Spleen (tissue), 11 donors: ENCODE data around the gene IL1RN. TPM values are rescaled to one million over a fixed set of nuclear protein-coding genes. Genes with fewer than 3 reads are reported as not detected.

Experiments used
- DNase-seq: peaks from one replicate; pipeline ENCODE4 v3.0.0-alpha.2; 2020
- H3K27ac ChIP-seq, 8 donors: fragments of 200-600 bp; sonication (generic) in 7 of 8; 1 replicate in 4 of 8; 2 replicates in 4 of 8; pipeline versions ENCODE4 v1.5.0 to v1.8.0; 2016 to 2021; ENCODE audit warnings: inconsistent platforms in 4 of 8, mild to moderate bottlenecking in 4 of 8, moderate library complexity in 1 of 8
- H3K27me3 ChIP-seq, 7 donors: fragments of 200-600 bp; sonication (generic) in 6 of 7; replicated peaks in 1 of 7; 1 replicate in 4 of 7; 2 replicates in 3 of 7; pipeline versions ENCODE4 v1.5.0 to v1.8.0; 2016 to 2021; ENCODE audit warnings: inconsistent platforms in 3 of 7, mild to moderate bottlenecking in 1 of 7
- H3K36me3 ChIP-seq, 6 donors: fragments of 200-600 bp; sonication (generic) in 5 of 6; 1 replicate in 4 of 6; 2 replicates in 2 of 6; pipeline versions ENCODE4 v1.5.0 to v1.8.0; 2016 to 2021; ENCODE audit warnings: inconsistent platforms in 2 of 6
- H3K4me1 ChIP-seq, 6 donors: fragments of 200-600 bp; sonication (generic) in 5 of 6; 1 replicate in 3 of 6; 2 replicates in 3 of 6; pipeline versions ENCODE4 v1.5.0 to v1.8.0; 2016 to 2021; ENCODE audit warnings: inconsistent platforms in 3 of 6
- H3K4me3 ChIP-seq, 8 donors: fragments of 200-600 bp; sonication (generic) in 7 of 8; 1 replicate in 4 of 8; 2 replicates in 4 of 8; pipeline versions ENCODE4 v1.5.0 to v1.8.0; 2016 to 2021; ENCODE audit warnings: inconsistent platforms in 4 of 8, mild to moderate bottlenecking in 4 of 8, moderate library complexity in 2 of 8
- H3K9me3 ChIP-seq, 8 donors: fragments of 200-600 bp; sonication (generic) in 7 of 8; 1 replicate in 4 of 8; 2 replicates in 4 of 8; pipeline versions ENCODE4 v1.5.0 to v1.8.0; 2016 to 2021; ENCODE audit warnings: inconsistent platforms in 4 of 8
- POLR2A ChIP-seq, 3 donors: fragments of 450-650 bp; IDR thresholded peaks; one replicate each; pipeline ENCODE4 v1.5.1; 2017; ENCODE audit warnings: antibody characterized with exemption in 3 of 3, mild to moderate bottlenecking in 1 of 3
- POLR2AphosphoS5 ChIP-seq, 3 donors: sonication (generic); formaldehyde crosslinking; IDR thresholded peaks; one replicate each; pipeline ENCODE4 v1.5.1; 2017; ENCODE audit warnings: antibody characterized with exemption in 3 of 3
- WGBS, 5 donors: extraction: QIAGEN DNeasy Blood & Tissue Kit in 3 of 5; methylation state at CpG; one replicate each; pipeline versions ENCODE4 v1.1.5 to v1.1.7; 2013 to 2018; 5-methylcytosine and 5-hydroxymethylcytosine counted together
- intact Hi-C: fragments of 100-400 bp; cut with DNase I; formaldehyde crosslinking; loops from one replicate; pipeline ENCODE4 v1.15.0; 2023; ENCODE audit warnings: low total_unique reads
- polyA plus RNA-seq, 3 donors: library from polyadenylated mRNA; stranded (reverse); fragments of 200-250 nt; gene quantifications; one replicate each; pipeline ENCODE4 v1.2.1, GENCODE V29; 2013
- total RNA-seq, 7 donors: library from RNA; depleted of rRNA in 3 of 7; stranded (reverse); fragments of >200 nt in 3 of 7; fragmentation: NEBNext Ultra II Directional in 4 of 7; extraction: Animal tissue kit (Norgen Biotek cat#: 25700) in 4 of 7; gene quantifications; one replicate each; pipeline versions ENCODE4 v1.1.0 to v1.2.1, GENCODE V29; 2016 to 2021
- TF ChIP-seq, protein P1 (sequence below), 11 experiments: fragments of 200-600 bp in 7 of 11; fragments of 450-650 bp in 4 of 11; sonication (generic) in 4 of 11; IDR thresholded peaks in 8 of 11; conservative IDR thresholded peaks in 3 of 11; 1 replicate in 7 of 11; 2 replicates in 4 of 11; pipeline versions ENCODE4 v1.4.0 to v1.8.0; 2016 to 2021; ENCODE audit warnings: antibody characterized with exemption in 11 of 11, inconsistent platforms in 4 of 11, mild to moderate bottlenecking in 1 of 11
- donor health status: healthy with polysubstance abuse.
- donor health status: DM: no; HTN: no; CAD: no; lungs with moderate emphysema.
- donor health status: DM: no; HTN: no; CAD: no.
- donor health status: Bipolar disorder and iron deficiency.
- donor health status: healthy.
- donor health status: DM: no; HTN: no; CAD: no.
- donor health status: DM: yes; HTN: yes; CAD: no.

The IL1RN gene
- total and polyA plus RNA-seq, 10 donors: 1.9 to 53.9 (median 12.0) TPM

DNA sequence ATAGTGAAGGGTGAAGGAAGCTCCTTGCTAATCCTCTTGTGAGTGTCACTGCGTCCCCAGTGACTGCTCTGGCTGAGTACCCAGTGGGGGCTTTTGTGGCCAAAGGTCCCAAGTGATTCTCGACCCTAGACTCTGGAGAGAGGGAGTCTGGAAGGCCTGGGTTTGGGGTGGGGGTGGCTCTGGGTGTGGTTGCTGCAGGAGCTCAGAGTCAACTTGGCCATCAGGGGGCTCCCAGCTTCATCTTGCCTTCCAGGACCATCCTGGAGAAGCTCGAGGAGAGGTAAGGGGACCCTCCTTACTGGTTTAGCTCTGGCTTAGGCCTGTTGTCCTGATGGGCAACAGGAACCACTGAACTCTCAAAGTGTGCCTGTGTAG lies 47.0 kb downstream of the IL1RN start:
- Histone ChIP-seq H3K36me3 (peaks cover 0 to 25% (median 0%) of the 10 kb centered on the region in 6 donors), H3K27ac (peak overlapping the region; percentile 68 to 95 (median 87)), H3K4me3 (peak overlapping the region; percentile 53 to 88 (median 62)), H3K27me3 (no peaks in the 10 kb centered on the region), H3K9me3 (no peaks in the 10 kb centered on the region), H3K4me1 (peaks cover 42 to 100% (median 69%) of the 10 kb centered on the region in 6 donors)
- TF ChIP-seq POLR2A (IDR thresholded peaks at IDR 0.05) (no peak), POLR2AphosphoS5 (IDR thresholded peaks at IDR 0.05) (no peak)
- TF ChIP-seq, protein P1, sequence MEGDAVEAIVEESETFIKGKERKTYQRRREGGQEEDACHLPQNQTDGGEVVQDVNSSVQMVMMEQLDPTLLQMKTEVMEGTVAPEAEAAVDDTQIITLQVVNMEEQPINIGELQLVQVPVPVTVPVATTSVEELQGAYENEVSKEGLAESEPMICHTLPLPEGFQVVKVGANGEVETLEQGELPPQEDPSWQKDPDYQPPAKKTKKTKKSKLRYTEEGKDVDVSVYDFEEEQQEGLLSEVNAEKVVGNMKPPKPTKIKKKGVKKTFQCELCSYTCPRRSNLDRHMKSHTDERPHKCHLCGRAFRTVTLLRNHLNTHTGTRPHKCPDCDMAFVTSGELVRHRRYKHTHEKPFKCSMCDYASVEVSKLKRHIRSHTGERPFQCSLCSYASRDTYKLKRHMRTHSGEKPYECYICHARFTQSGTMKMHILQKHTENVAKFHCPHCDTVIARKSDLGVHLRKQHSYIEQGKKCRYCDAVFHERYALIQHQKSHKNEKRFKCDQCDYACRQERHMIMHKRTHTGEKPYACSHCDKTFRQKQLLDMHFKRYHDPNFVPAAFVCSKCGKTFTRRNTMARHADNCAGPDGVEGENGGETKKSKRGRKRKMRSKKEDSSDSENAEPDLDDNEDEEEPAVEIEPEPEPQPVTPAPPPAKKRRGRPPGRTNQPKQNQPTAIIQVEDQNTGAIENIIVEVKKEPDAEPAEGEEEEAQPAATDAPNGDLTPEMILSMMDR (IDR thresholded peaks at IDR 0.05 in 8 of 11, conservative IDR thresholded peaks at IDR 0.05 in 3 of 11): no peak
- intact Hi-C loops: no loop called here
- WGBS, 5 donors: 3 to 37% (median 22%) methylated on average over 3 of the region's 3 CpGs
- DNase-seq: peak; percentile 79

DNA sequence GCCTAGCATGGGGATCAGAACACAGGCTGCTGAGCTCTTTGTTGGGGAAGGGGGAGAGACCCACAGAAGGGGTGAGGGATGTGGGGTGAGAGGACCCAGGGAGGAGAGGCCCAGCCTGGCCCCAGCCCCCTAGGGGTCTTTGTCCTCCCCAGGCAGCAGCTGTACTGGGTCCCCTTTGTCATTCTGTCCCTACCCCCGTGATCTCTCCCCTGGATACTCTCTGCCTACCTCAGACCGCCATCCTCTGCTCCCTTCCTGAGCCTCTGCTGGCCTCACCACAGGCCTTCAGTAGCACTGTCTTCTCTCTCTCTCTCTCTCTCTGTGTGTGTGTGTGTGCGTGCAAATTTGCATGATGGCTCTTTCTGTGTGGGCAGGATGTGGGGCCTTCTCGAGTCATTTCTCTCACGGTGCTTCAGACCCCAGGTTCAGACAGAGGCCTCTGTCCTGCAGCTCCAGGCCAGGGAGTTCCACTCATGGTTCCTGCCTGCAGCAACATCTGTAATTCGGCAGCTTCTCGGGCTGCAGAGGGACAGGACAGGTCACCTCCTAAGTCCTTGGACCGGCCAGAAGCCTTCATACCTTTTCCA lies 47.7 kb downstream of the IL1RN start:
- Histone ChIP-seq H3K9me3 (no peaks in the 10 kb centered on the region), H3K36me3 (peaks cover 0 to 27% (median 0%) of the 10 kb centered on the region in 6 donors), H3K27me3 (no peaks in the 10 kb centered on the region), H3K4me3 (peak overlapping the region; percentile 53 to 88 (median 62)), H3K27ac (peak overlapping the region; percentile 68 to 95 (median 87)), H3K4me1 (peaks cover 46 to 100% (median 71%) of the 10 kb centered on the region in 6 donors)
- 30 to 44% (median 35%) methylated on average over 8 of the region's 8 CpGs for WGBS, 5 donors
- peak; percentile 86 for DNase-seq
- intact Hi-C loops: no loop called here
- TF ChIP-seq POLR2AphosphoS5 (IDR thresholded peaks at IDR 0.05): peak in 2 of 3 donors; percentile 74 to 95
- peak; percentile 16 to 29 (median 19) for TF ChIP-seq POLR2A (IDR thresholded peaks at IDR 0.05)
- TF ChIP-seq, protein P1 (IDR thresholded peaks at IDR 0.05 in 8 of 11, conservative IDR thresholded peaks at IDR 0.05 in 3 of 11): peak in 1 of 11 experiments; percentile 5

DNA sequence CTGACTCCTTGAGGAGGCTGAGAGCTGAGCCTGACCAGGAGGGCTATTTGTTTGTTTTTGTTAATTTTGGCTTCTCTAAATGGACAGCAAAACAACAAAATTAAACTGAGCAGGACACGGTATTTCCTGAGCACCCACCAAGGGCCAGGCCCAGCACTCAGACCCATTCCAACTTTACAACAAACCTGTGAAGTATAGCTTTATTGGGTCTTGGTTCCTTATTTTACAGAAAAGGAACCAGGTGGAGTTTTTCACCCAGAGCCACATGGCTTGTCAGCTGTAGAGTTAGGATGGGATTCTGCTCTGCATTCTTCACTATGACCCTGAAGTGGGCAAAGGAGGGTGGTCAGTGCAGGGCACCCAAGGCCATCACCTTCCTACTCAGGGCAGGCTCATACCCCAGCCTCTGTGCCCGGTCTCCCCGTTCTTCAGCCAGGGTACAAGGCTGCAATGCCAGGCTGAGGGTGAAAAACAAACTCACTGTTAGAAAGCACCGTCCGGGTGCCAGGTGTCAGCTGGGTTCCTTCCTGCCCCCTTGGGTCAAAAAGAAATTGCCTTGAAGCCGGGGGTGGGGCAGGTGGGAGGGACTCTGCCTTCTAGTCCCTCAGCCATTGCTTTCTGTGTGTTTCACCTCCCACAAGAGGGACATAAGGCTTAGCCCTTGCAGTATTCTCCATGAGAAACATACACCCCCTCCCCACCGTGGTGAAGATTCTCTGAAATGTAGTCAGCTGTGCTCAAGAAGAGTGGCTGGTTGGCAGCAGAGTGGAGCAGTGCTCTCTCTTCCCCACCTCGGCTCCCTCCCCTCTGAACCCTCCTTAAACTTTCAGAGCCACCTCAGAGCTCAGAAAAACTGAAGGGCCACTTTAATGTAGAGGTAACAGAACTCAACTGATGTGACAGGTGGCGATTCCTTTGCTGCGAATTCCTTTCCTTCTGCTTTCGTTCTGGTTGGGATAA lies 48.6 kb downstream of the IL1RN start:
- intact Hi-C loops: no loop called here
- TF ChIP-seq POLR2A (IDR thresholded peaks at IDR 0.05) (no peak), POLR2AphosphoS5 (IDR thresholded peaks at IDR 0.05) (peak in 2 of 3 donors; percentile 7 to 44)
- Histone ChIP-seq H3K36me3 (peaks cover 0 to 27% (median 0%) of the 10 kb centered on the region in 6 donors), H3K4me1 (peaks cover 54 to 100% (median 80%) of the 10 kb centered on the region in 6 donors), H3K4me3 (peak overlapping the region; percentile 35 to 88 (median 62)), H3K9me3 (no peaks in the 10 kb centered on the region), H3K27ac (peak overlapping the region; percentile 68 to 95 (median 87)), H3K27me3 (no peaks in the 10 kb centered on the region)
- WGBS, 5 donors: 30 to 41% (median 32%) methylated on average over 11 of the region's 11 CpGs
- peak; percentile 88 for DNase-seq

DNA sequence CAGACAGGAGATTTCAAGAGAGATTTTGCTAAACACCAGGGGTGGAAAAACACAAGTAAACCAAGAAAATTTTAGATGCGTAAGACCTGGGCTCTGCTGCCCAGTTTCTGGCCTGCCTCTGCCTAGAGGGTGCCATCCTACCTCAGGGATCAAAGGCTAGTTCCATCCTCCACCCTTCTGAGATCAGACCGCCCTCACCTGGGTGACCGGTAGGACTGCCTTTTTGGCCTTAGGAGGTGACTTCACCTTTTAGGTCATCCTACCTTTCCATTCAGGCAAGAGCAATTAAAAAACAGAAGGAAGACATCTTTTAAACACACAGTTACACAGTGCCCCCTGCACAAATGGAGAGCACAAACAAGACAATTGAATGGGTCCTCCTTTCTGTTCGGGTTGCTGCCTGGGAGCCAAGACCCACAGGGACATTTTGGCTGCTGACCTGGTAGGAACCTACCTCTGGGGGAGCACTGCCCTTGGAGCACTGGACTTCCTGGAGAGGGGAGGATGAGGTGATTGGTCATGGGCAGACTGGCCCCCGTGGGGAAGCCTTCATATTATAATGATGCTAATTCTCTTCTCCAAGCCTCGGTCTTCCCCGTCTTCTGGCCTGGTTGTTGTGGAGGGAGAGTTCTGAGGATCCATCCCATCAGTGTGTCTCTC lies 49.4 kb downstream of the IL1RN start:
- Histone ChIP-seq H3K4me3 (peak overlapping the region in 6 of 8 donors; percentile 58 to 88 (median 66)), H3K4me1 (peaks cover 62 to 100% (median 85%) of the 10 kb centered on the region in 6 donors), H3K27me3 (no peaks in the 10 kb centered on the region), H3K27ac (peak overlapping the region in 5 of 8 donors; percentile 85 to 95 (median 92)), H3K36me3 (peaks cover 0 to 28% (median 0%) of the 10 kb centered on the region in 6 donors), H3K9me3 (no peaks in the 10 kb centered on the region)
- DNase-seq: peak; percentile 61
- TF ChIP-seq, protein P1 (IDR thresholded peaks at IDR 0.05 in 8 of 11, conservative IDR thresholded peaks at IDR 0.05 in 3 of 11): no peak
- TF ChIP-seq POLR2A (IDR thresholded peaks at IDR 0.05): no peak
- TF ChIP-seq POLR2AphosphoS5 (IDR thresholded peaks at IDR 0.05): no peak
- intact Hi-C loops: no loop called here
- 89 to 95% (median 92%) methylated on average over 7 of the region's 7 CpGs for WGBS, 5 donors
